GM21619 (cell line): ENCODE data around the gene TMEM79.
"Not testable (repeated sequence)": the region's sequence is repeated elsewhere in the genome, so short reads cannot be mapped to it uniquely, and the experiment has no call there.

Source experiments
- ATAC-seq: cut with Tn5 transposase; IDR thresholded peaks from one replicate; pipeline ENCODE4 v1.9.1; 2021; ENCODE audit not compliant: unreplicated experiment

TMEM79 gene

DNA sequence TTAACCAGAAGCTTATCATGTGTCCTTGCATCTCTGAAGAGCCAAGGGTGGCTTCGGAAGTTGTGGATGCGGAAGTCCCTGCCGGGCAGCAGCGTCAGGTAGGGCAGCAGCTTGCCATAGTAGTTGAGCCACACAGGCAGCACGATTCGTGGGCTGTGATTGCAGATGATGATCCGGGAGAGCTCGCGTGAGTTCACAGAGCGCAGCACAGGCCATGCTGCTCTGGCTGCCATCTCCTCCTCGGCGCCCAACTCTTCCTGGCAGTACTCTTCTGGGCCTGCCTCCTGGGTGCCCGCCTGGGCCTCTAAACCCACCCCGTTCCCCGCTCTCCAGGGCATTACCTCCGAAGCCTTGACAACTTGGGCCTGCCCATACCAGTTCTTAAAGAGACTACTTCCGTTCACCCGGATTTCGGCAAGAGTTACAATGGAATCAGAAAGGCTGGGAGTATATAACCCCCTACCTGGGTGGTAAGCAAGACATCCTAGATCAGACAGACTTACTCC is 14.8 kb downstream of the TMEM79 start, which contains the start of gene VHLL:
VHLL (minus strand) TSS at position 456 of the 506 bp plus-strand sequence; CDS start at position 338, 118 bp downstream.
- no peak for ATAC-seq

DNA sequence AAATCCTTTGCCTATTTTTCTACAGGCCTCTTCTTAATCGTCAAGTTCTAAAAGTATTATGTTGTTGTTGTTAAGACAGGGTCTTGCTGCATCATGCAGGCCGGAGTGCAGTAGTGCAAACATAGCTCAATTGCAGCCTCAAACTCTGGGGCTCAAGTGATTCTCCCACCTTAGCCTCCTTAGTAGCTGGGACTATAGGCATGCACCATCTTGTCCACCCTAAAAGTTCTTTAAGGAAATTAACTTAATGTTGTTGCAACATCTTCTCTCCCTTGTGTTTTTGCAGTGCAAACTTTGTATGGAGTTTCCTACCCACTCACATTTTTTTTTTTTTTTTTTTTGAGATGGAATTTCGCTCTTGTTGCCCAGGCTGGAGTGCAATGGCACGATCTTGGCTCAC is 19.1 kb downstream of the TMEM79 start:
- ATAC-seq: no peak

DNA sequence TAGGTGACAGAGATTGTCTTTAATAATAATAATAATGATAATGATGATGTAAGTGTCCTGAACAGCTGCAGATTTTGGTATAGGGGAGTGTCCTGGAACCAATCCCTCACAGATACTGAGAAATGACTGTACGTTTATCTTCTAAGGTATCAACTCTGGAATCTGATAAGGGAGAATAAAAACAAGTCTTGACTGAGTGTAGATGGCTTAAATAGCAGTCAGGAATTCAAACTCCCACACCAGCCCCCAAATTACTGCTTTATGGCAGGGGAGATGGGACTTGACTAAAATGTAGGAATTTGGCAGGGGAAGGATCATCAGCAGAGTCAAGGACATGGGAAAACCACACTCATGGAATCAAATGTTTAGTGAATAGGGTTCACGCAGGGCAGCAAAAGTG is 21.1 kb downstream of the TMEM79 start:
- ATAC-seq: no peak

DNA sequence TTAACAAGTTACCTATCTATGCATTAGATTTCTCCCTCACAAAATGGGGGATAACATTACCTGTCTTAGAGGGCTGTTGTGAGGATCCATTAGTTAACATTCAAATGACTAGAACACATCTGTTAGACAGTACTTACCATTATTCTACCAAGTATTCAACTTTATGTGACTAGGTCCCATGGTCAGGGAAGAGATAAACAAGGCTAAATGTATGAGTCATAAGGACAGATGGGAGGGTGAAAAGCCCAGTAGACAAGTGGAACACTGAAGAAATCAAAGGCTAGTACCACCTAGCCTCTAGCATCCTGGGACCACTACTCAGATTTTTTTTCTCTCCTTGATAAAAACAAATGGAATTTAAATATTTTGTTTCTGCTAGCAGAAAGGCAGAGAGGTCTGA is 24.0 kb downstream of the TMEM79 start:
- no peak for ATAC-seq

DNA sequence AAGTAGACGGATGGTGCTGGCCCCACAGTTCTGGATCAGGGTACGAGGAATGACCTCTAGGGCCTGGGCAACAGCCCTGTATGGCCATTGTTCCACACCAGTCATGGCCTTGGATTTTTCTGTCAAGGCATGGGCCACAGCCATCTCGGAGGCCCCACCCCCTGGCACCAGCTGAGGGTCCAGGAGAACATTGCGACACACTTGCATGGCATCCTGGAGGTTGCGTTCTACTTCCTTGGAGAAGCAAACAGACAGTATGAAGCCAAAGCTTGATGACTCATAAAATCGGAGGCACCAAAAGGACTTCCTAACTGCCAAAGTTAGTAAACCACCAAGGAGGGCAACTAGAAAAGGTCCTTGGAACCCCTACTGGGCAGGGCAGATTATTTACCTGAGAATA is 26.8 kb downstream of the TMEM79 start:
- no peak for ATAC-seq

DNA sequence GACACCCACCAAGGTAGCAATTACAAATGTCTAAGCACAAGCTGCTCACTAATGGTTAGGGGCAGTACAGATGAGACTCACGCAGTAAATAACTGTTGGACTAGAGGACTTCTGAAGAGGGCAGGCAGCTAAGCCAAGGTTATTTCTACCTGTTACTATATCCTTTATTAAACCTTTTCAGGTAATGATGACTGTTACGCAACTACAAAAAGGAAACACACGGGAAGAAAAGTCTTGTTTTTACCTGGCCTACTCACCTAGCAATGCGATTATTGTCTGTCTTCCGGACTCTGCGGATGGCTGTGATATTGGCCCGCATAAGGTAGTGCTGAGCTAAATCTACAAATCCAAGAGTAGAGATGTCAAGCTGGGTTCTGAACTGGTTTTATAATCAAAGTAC is 32.8 kb downstream of the TMEM79 start:
- ATAC-seq: no peak

DNA sequence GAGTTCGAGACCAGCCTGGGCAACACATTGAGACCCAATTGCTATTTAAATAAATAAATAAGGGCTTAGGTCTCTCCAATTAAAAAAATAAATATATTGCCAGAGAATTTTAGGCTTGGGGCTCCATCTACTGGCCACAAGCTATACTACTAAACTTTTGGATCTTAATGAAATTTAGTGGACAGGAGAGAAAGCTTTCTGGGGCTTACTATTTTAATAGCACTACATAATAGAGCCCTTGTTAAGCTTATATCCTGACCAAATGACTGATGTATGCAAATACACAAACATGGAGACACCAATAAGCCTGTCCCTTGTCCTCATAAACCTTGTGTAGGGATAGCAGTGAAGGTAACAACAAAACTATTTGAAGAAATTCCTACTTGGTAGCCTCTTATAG is 35.5 kb downstream of the TMEM79 start:
- ATAC-seq: no peak

DNA sequence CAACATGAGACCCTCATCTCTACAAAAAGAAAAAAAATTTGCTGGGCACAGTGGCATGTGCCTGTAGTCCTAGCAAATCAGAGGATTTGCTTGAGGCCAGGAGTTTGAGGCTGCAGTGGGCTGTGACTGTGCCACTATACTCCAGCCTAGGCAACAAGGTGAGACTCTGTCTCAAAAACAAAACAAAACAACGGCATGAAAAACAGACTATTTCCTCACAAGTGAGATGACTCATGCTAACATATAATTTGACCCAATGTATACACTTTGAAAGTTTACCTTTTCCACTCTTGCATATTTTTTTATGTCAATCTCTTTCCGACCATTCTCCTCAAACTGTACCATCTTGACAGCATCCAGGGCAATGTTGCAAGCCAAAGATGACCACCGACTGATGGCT is 36.4 kb downstream of the TMEM79 start:
- no peak for ATAC-seq

DNA sequence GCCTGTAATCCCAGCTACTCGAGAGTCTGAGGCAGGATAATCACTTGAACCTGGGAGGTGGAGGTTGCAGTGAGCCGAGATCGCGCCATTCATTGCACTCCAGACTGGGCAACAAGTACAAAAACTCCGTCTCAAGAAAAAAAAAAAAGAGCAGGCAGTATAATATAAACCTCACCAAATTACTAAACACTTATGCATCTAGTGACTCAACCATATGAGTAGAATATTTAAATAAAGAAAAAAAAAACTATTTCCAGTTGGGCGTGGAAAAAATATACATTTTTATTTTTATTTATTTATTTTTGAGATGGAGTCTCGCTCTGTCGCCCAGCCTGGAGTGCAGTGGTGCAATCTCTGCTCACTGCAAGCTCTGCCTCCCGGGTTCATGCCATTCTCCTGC is 39.1 kb downstream of the TMEM79 start:
- ATAC-seq: not testable (repeated sequence)

DNA sequence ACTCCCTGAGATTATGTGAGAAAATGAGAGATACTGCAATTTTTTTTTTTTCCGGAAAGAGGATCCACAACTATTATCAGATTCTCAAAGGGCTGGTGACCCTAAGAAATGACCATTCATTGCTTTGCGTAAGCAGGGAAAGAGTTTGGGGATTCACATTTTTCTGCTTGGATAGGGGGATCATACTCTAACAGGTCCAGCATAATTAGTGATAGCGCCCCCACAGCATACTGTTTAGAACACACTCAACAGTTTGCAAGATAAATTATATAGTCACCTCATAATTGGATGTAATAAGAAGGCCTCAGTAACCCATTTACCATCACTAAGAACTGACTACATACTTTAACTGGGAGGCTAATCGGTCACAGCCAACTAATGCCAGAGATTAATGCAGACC is 52.1 kb downstream of the TMEM79 start:
- no peak for ATAC-seq

DNA sequence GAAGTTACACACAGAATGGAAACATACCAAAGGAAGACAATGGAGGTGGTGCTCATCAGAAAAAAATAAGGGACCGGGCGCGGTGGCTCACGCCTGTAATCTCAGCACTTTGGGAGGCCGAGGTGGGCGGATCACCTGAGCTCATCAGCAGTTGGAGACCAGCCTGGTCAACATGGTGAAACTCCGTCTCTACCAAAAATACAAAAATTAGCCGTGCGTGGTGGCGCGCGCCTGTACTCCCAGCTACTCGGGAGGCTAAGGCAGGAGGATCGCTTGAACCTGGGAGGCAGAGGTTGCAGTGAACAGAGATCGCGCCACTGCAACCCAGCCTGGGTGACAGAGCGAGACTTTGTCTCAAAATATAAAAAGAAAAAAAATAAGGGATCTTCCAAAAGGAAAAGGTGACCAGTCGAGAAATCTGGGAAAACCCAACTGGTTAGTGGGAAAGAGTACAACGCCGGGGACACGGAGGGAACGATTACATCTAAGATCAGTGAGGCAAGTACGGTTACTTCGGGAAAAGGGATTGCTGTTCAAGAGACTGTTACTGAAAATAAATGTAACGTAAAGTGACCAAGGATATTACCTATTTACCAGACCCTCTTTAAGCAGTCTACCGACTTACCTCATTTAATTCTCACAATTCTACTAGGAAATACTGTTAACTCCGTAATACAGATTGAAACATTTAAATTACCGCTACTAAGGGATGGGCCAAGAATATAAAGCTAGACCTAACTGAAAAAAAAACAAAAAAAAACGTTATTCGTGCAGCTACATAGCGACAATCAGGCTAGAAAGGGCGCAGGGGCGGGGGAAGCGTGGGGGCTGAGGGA is 53.1 kb downstream of the TMEM79 start:
- no peak for ATAC-seq

DNA sequence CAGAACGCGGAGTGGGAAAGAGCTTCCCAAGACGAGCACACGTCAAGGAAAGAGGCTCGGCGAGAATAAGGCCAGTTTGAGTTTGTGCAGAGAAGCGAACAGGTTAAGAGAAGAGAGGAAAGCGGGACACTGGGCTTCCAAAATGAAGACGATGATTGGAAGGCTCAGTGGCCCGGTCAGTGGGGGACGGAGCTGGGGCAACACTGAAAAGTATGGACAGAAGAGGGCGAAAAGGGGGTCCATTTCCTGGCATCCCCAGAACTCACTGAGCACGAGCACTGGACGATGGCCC is 53.7 kb downstream of the TMEM79 start:
- ATAC-seq: no peak

DNA sequence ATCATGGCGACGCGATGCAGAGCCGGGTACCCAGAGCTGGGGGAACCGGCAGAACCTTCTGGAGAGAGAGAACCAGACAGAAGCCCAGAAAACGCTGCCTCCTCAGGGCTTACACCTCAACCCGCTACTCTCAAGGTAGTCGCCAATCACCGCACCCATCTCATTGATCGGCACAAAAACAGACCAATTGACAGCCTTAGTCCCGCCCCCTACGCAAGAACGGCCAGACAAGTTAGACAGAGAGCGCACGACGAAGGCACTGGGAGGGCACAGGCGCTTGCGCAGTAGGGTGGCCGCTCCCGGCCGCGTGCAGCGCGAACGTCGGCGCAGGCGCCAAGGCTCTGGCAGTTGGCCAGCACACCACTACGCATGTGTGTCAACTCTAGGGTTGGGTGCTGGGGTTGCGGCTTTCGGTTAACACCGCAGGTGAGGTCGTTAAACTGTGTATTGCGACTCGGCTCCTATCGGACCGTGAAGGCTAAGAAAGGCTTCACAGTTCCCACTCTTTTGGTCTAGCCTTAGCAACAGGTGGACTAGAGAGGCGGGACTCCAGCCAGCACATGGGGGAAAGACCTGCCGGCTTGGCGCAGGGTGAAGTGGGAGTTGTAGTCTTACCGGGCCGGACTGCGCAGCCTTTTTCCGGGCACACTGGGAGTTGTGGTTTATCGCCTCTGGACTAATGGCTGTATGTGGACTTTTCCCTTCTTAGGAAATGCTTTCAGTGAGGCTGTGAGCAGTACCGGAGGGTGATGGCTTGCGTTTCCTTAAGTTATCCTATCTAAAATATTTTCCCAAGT is 54.3 kb downstream of the TMEM79 start, which contains the start of the genes CCT3 and TSACC:
CCT3 (minus strand) TSS at position 113 of the 797 bp plus-strand sequence; CDS start at position 5, 108 bp downstream.
TSACC (plus strand) TSS at position 347 of the 797 bp plus-strand sequence. CDS start 1,232 bp downstream, outside the sequence.
- peak; percentile 89 for ATAC-seq
